ENCODE measurements around the gene CD34. TPM values are rescaled to one million over a fixed set of nuclear protein-coding genes. Genes with fewer than 3 reads are reported as not detected.

The CD34 gene
- total RNA-seq, 1 donor from 2014 or later: 277 TPM

DNA sequence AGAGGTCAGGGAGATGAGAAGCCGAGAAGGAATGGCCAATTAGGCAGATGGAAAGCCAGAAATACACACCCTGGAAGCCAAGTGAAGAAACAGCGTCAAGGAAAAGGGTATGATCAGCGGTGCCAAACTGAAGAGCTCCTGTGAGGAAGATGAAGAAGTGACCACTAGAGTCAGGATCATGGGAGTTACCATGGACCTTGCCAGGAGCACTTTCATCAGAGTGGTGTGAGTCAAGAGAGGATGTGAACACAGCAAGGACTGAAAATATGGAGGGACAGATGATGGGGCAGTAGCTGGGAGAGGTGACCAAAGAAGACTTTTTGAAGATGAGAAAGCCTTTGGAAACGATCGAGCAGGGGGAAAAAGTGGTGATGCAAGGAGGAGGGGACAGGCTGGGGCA, 50.4 kb downstream of the CD34 start:
- Mint-ChIP-seq H3K27me3 (ENCODE audit: unreplicated experiment) (peaks cover 5% of the 10 kb centered on the region), H3K4me3 (ENCODE audit: unreplicated experiment) (no peak overlapping the region), H3K9me3 (ENCODE audit: unreplicated experiment) (no peaks in the 10 kb centered on the region), H3K36me3 (ENCODE audit: low read depth, unreplicated experiment) (peaks cover 20% of the 10 kb centered on the region), H3K27ac (ENCODE audit: unreplicated experiment) (no peak overlapping the region), H3K4me1 (ENCODE audit: unreplicated experiment) (peaks cover 44% of the 10 kb centered on the region)
- TF ChIP-seq, protein P1, sequence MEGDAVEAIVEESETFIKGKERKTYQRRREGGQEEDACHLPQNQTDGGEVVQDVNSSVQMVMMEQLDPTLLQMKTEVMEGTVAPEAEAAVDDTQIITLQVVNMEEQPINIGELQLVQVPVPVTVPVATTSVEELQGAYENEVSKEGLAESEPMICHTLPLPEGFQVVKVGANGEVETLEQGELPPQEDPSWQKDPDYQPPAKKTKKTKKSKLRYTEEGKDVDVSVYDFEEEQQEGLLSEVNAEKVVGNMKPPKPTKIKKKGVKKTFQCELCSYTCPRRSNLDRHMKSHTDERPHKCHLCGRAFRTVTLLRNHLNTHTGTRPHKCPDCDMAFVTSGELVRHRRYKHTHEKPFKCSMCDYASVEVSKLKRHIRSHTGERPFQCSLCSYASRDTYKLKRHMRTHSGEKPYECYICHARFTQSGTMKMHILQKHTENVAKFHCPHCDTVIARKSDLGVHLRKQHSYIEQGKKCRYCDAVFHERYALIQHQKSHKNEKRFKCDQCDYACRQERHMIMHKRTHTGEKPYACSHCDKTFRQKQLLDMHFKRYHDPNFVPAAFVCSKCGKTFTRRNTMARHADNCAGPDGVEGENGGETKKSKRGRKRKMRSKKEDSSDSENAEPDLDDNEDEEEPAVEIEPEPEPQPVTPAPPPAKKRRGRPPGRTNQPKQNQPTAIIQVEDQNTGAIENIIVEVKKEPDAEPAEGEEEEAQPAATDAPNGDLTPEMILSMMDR (IDR thresholded peaks at IDR 0.05; ENCODE audit: unreplicated experiment): no peak
- no peak for DNase-seq (ENCODE audit: low spot score)

DNA sequence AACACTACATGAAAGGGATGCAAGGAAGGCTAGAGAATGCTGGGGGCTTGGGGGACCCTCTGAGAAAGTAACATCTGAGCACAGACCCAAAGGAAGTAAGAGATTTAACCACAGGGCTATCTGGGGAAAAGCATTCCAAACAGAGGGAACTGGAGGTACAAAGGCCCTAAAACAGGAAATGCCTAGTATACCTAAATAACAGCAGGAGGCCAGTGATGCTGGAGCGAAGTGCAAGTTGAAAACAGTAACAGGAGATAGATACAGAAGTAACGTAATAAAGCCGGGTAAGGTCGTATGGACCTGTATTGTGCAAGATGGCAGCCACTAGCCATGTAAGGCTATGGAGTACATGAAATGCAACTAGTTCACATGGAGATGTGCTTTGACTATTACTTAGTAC, 52.1 kb downstream of the CD34 start:
- no peak overlapping the region for H3K4me3 Mint-ChIP-seq (ENCODE audit: unreplicated experiment)
- H3K27ac Mint-ChIP-seq (ENCODE audit: unreplicated experiment): no peak overlapping the region
- H3K36me3 Mint-ChIP-seq (ENCODE audit: low read depth, unreplicated experiment): peaks cover 13% of the 10 kb centered on the region
- peaks cover 38% of the 10 kb centered on the region for H3K4me1 Mint-ChIP-seq (ENCODE audit: unreplicated experiment)
- DNase-seq (ENCODE audit: low spot score): no peak
- TF ChIP-seq, protein P1 (IDR thresholded peaks at IDR 0.05; ENCODE audit: unreplicated experiment): no peak
- peaks cover 2% of the 10 kb centered on the region for H3K27me3 Mint-ChIP-seq (ENCODE audit: unreplicated experiment)
- no peaks in the 10 kb centered on the region for H3K9me3 Mint-ChIP-seq (ENCODE audit: unreplicated experiment)

DNA sequence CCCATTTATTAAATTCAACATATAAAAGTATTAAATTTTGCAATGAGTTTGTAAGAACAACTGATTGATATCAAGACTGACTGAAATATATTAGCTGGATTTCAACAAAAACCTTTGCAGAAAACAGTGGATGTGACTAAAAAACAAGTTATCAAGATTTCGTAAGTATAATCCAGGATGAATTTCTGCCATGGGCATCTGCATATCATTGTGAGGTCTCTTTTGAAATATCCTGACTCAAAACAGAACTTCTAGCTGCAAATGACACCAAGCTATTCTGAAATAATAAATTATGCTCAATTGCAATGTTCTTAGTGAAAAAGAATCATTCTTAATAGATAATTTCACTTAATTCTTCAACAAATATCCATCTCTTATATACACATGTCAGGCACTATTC, 52.6 kb downstream of the CD34 start:
- H3K4me1 Mint-ChIP-seq (ENCODE audit: unreplicated experiment): peaks cover 41% of the 10 kb centered on the region
- no peak overlapping the region for H3K27ac Mint-ChIP-seq (ENCODE audit: unreplicated experiment)
- peaks cover 11% of the 10 kb centered on the region for H3K36me3 Mint-ChIP-seq (ENCODE audit: low read depth, unreplicated experiment)

DNA sequence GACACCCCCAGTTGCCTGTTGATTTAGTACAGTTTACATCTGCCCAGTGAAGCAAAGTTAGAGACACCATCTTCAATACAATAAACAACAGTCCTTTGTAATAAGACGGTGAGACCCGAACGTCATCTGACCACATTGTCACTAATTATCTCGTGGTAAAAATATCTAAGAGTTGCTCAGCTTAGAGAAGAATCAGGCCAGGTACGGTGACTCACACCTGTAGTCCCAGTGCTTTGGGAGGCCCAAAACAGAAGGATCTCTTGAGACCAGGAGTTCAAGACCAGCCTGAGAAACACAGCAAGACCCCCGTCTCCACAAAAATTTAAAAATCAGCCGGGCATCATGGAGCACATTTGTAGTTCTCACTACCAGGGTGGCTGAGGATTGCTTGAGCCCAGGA, 53.5 kb downstream of the CD34 start:
- TF ChIP-seq, protein P1 (IDR thresholded peaks at IDR 0.05; ENCODE audit: unreplicated experiment): no peak
- H3K27me3 Mint-ChIP-seq (ENCODE audit: unreplicated experiment): peaks cover 2% of the 10 kb centered on the region
- peaks cover 13% of the 10 kb centered on the region for H3K36me3 Mint-ChIP-seq (ENCODE audit: low read depth, unreplicated experiment)
- peak overlapping the region; percentile 0 for H3K27ac Mint-ChIP-seq (ENCODE audit: unreplicated experiment)
- DNase-seq (ENCODE audit: low spot score): no peak
- no peaks in the 10 kb centered on the region for H3K9me3 Mint-ChIP-seq (ENCODE audit: unreplicated experiment)
- H3K4me1 Mint-ChIP-seq (ENCODE audit: unreplicated experiment): peaks cover 46% of the 10 kb centered on the region
- no peak overlapping the region for H3K4me3 Mint-ChIP-seq (ENCODE audit: unreplicated experiment)

More for the DNA sequence above, 52.6 kb downstream of the CD34 start:
- DNase-seq (ENCODE audit: low spot score): no peak
- H3K27me3 Mint-ChIP-seq (ENCODE audit: unreplicated experiment): peaks cover 2% of the 10 kb centered on the region
- no peak overlapping the region for H3K4me3 Mint-ChIP-seq (ENCODE audit: unreplicated experiment)
- TF ChIP-seq, protein P1 (IDR thresholded peaks at IDR 0.05; ENCODE audit: unreplicated experiment): no peak
- no peaks in the 10 kb centered on the region for H3K9me3 Mint-ChIP-seq (ENCODE audit: unreplicated experiment)

DNA sequence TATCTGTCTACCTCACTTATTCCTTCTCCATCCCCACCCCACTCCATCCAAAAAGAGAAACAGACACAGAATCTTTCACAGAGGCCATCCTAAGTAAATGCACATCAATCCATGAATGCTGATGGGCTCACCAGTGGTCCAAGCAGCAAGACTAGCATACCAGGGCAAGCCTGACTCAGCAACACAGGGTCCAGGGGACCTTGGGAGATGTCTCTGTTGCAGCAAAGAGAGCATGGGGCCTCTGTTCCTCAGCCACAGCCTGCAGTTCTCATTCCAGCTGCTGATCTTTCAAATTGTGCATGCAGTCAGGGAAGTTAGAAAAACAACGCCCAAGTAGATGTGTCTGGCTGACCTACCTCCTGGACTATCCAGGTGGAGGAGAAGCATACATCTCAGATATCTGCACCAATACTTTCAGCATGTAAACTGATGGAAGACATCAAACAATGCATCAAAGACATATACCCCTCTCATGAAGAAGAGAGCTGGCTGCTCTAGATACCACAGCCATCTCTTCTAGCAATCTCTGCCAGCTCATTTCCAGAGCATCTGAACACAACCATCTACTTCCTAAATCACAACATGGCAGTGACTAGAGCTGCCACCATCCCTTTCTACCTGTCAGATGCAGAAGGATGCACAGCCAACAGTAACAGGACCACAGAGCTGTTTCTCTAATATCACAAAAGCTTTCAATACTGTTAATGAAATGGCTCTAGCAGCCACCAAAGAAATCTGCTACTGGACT, 54.5 kb downstream of the CD34 start:
- TF ChIP-seq, protein P1 (IDR thresholded peaks at IDR 0.05; ENCODE audit: unreplicated experiment): no peak
- no peaks in the 10 kb centered on the region for H3K9me3 Mint-ChIP-seq (ENCODE audit: unreplicated experiment)
- DNase-seq (ENCODE audit: low spot score): no peak
- peaks cover 2% of the 10 kb centered on the region for H3K27me3 Mint-ChIP-seq (ENCODE audit: unreplicated experiment)
- no peak overlapping the region for H3K4me3 Mint-ChIP-seq (ENCODE audit: unreplicated experiment)
- H3K36me3 Mint-ChIP-seq (ENCODE audit: low read depth, unreplicated experiment): peaks cover 17% of the 10 kb centered on the region
- peaks cover 49% of the 10 kb centered on the region for H3K4me1 Mint-ChIP-seq (ENCODE audit: unreplicated experiment)
- peak overlapping the region; percentile 28 for H3K27ac Mint-ChIP-seq (ENCODE audit: unreplicated experiment)
